NCI-H446 (cell line): Measurements from ENCODE around the gene LEMD2.

Experiments
- DNase-seq, 2 experiments: peaks; one replicate each; lab custom pipeline; 2025; lab: John Stamatoyannopoulos, UW

LEMD2 gene

GRCh38 chr6:33819021-33819420, 30.1 kb upstream of the LEMD2 start:
- DNase-seq: no peak

DNA sequence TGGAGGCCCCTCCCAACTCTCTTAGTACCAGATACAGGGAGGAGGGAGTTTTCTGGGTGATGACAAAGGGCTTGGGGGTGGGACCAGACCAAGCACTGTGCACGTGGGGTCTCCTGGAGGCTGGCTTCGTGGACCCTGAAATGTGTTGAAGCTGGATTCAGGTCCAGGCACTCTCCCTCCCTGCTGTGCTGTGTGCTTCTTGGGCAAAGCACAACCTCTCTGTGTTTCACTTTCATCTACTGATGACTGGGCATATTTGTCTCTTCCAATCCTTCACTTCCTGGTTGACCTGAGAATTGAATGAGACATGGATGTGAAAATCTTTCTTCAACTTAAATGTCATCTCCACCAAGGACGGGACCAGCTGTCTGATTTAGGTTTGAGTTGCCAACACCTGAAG, 29.4 kb upstream of the LEMD2 start:
- no peak for DNase-seq

DNA sequence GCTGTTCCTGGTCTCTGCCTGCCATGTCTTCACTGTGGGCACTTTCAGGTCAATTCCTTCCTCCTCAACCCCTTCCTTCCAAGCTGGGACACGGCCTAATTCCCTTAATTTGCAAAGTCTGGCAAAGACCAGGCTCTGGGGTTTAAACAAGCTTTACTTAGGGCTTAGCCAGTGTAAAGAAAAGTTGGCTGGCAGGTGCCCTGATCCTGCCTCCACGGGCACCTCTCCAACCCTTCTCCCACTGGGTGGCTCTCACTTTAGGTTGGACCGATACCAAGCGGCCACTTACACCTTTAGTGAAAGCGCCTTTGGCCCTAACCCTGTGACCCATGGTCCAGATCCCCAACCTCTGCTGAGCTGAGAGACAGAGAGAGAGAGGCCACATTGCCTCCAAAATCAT, 28.6 kb upstream of the LEMD2 start:
- no peak for DNase-seq

DNA sequence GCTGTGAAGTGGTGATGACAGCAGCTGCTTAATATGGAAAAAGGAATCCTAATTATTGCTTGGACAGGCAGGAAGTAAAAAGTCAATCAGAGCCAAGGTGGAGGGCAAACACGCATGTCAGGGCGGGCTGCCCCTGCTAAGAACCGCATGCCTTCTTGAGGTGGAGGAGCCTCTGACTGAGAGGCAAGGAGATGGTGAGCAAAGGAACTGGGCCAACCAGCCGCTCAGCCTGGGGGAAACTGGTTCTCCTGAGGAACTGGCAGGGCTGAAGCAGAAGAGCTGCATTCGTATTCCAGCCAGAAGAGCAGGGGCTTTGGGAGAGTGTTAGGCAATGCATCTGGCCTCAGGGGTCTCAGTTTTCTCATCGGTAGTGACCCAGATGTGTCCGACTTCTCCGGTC, 28.0 kb upstream of the LEMD2 start:
- DNase-seq: no peak

GRCh38 chr6:33815854-33816253, 26.9 kb upstream of the LEMD2 start:
- DNase-seq: peak in 1 of 2 experiments; percentile 41

- DNase-seq: no peak
Observed at GRCh38 chr6:33813990-33814985, 25.4 kb upstream of the LEMD2 start.

GRCh38 chr6:33813246-33813904, 24.4 kb upstream of the LEMD2 start:
- no peak for DNase-seq

DNA sequence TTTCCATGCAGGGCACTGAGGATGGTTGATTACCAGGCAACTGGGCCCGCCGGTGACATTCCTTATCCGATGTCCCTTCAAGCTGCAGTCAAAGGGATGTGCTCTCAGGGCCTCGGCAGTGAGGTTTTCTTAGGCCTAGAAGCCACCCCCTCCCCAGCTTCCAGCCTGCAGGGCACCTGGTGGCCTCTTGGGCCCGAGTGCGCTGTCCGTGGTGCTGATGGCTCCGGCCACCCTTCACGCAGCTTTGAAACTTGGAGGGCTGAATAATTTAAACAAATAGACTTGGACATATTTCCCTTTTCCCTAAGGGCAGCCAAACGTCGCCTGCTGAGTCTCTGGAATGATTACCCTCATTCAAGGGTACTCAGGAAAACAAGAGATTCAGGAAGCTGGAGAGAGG, 23.7 kb upstream of the LEMD2 start:
- no peak for DNase-seq

DNA sequence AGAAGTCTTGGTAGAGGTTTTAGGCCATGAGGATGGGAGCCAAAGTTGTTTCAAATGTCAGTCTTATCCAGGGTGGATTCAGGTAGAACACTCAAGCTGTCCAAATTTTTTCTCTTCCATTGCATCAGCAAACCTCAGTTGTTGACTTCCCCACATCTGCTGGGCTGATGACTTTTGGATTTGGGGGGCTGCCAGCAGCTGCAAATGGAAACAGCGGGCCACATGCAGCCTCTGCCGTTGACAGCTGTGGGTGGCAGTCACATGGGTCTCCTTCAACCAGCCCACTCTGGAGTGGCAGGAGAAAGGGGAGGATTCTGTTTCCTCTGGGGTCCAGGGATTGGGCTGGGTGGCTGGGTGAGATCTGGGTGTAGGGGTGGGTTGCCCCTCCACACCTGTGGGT, 20.7 kb upstream of the LEMD2 start:
- DNase-seq: no peak

DNA sequence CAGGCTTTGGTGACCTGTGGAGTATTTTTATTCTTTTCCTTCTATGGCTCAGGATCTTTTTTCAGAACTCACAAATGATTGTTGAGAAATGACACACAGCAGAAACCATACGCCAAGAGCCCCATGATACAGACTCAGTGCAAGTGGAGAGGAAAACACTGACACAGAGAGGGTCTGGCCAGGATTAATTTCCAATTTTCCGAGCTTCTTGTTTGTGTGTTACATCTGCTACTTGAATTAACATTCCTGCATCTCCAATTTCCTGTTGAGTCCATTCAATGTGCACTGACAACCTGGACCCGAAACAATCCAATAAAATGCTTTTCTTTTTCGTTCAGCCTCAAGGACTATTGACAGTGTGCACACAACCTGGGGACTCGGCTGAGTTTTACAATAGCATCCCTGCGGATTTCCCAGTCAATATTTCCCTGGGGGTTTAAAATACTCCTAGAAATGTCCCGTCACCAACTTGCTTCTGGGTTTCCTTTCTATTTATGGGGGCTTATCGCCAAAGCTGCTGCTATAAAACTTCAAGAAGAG, 19.8 kb upstream of the LEMD2 start:
- no peak for DNase-seq

DNA sequence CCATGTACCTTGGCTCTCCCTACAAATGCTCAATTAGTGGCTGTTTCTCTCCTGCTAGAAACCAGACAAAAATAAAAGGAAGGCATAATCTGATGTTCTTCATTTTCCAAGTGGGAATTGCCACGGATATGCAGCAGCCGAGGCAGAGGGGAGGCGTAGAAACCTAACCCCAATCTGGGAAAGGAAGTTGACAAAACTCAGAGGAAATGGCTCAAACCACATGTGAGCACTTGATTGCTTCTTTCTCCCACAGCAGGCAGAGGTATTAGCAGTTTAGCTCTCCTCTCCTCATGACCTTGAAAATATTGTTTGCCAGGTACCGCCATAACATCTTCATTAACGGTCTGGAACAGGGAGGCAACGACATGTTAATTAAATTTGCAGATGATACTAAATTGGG, 18.7 kb upstream of the LEMD2 start:
- no peak for DNase-seq

GRCh38 chr6:33806841-33807240, 17.9 kb upstream of the LEMD2 start:
- no peak for DNase-seq

DNA sequence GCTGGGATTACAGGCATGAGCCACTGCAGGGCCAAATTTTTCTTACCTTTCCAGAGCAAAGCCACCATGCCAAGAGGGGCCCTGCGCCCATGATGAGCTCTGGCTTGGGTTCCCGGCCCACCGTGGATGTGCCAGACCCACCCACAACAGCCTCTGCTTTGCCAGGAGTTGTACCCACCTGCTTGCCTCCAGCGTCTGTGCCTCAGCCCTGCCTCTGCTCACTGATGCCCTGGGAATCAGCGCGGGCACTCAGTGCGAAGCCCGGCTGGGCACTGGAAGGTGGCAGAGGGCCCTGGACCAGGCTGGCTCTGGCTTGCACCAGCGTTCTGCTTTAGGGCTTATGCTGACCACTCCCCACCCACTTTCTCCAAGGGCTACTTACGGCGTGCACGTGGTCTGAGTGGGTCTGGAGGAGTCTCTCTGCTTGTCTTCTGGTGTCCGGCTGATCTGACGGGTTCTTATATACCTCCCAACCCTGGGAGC, 14.7 kb upstream of the LEMD2 start, which contains the start of gene MLN:
Gene MLN, minus strand, starts transcription at position 433 of the 483 bp plus-strand sequence. CDS start 2,840 bp downstream, outside the sequence.
- DNase-seq: no peak

DNA sequence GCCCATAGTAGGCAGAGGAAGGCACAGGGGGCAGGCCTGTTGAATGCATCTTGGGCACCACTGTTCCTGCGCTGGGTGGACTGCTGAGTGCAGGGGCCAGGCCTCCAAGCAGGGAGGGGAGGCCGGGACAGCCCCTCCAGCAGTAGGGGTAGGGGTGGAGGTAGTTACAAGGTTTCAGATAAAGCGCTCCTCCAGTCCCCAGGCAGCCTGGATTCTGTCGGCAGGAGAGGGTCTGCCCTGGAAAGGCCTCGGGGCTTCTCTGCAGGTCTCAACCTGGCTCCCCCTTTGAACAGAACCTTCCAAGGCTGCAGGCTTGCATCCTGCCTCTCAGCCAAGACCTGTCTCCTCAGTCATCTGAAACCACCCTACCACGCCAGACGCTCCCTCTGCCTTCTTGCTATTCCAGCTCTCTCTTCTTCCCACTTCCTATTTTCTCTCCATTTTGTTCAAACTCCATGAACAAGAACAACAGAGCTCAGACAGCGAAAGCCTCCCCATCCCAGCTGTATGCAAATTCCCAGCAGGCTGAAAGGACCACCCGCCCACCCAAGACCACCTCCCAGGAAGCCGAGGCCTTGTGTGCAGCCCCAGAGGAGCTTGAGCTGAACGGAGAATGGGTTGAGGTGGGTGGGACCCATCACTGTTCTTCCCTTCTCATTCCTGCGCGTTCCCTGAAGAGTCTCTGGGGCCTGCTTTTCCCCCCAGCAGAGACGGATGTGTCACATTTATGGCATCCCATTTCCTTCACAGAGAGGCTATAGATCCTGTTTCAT, 13.4 kb upstream of the LEMD2 start:
- DNase-seq: no peak

DNA sequence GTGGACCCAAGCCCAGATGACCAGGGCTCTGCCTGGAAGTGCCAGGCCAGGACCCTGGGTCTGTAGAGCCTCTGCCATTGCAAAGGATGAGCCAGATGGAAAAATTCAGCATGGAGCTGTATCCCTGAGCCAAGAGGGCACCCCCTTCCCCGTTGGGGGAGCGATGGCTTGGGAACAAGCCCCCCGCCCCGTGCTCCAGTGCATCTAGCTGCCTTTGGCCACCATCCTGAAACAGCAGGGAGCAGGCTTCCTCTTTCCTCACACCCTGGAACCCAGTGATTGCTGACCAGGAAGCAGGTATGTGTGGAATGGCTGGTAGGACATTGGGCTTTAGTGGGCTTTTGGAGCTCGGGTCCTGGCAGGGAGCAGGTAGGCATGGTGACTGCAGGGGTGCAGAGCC, 12.7 kb upstream of the LEMD2 start:
- DNase-seq: no peak

DNA sequence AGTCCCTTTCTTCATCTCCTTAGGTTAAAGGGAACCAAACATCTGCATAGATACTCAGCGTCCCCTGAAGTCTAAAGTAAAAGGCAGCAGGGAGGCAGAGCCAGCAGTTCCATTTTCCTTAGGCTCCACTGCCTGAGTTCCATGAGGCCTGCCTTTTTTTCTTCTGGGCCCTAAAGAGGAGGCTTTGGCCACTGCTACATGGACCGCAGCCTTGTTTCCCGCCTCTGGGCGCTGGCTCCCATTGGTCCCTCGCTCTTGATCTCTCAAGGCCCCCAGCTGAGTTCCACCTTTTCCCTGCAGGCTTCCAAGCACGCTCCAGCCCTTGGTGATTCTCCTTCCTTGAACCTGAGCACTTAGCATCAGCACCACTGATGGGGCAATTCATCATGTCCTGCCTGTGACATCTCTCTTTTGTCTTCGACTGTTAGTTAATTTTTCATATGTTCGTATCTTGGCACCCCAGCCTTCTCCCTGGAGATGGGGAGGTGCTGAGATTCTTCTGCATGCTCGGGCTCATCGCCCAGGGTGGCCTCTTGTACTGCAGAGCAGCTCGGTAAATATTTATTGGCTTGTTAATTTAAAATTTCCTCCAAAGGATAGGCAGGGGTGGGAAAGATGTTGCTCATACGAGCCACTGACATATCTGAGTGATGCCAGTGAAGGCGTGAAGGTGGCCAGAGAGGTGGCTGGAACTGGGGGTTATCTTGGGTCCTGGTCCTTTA, 11.5 kb upstream of the LEMD2 start:
- DNase-seq: no peak

GRCh38 chr6:33799454-33800113, 10.7 kb upstream of the LEMD2 start:
- no peak for DNase-seq

DNA sequence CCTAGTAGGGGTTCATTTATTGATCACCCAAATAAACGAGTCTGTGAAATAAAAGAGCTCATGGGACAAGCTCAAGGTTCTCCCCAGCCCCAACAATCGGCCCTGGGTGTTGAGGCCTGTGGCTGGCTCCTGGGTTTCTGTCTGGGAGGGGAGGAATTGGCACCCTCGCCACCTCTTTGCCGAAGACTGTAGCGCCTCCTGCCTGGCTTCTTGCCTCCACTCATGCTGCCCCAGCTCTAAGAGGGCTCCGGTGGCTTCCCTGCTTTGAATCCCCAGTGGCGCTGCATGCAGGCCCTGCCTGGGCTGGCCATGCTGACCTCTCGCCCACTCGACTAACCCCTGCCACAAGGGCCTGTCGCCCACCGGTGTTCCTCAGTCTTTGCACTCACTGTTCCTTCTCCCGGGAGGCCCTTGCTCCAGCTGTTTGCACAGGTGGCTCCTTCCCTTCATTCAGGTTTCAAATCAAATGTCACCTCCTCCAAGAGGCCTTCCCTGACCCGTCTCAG, 9.5 kb upstream of the LEMD2 start:
- no peak for DNase-seq

DNA sequence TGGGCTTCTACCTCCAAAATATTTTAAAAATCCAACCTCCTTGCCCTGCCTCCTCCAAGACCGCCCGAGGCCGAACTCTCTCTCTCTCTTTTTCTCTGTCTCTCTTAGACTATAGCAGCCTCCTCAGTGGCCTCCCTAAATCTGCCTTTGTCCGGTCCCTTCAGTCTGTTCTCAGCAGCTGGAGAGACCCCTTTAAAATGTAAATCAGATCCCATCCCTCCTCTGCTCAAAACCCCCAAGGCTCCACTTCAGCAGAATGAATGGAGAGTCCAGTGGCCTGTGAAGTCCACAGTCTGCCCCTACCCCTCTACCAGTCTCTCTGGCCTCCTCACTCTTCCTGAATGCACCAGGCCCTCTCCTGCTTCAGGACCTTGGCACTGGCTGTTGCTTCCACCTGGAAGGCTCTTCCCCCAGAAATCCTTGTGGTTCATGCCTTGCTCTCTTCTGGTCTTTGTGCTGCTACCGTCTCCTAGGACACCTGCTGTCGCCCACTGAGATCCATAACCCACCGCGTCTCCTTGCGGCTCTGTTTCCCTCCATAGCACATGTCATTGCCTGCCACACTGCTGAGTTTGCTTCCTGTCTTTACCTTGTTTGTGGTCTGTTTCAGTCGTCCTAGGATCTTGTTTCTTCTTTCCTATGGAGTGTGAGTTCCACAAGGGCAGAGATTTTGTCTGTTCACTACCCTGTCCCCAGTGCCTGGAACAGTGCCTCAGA, 8.9 kb upstream of the LEMD2 start:
- DNase-seq: no peak
